HG02973 (cell line): Measurements from ENCODE around the gene RBM42.
"Not testable (repeated sequence)": the region's sequence is repeated elsewhere in the genome, so short reads cannot be mapped to it uniquely, and the experiment has no call there.

Experiments
- ATAC-seq: cut with Tn5 transposase; IDR thresholded peaks from one replicate; pipeline ENCODE4 v1.9.1; 2021; ENCODE audit warnings: moderate library complexity; ENCODE audit not compliant: unreplicated experiment

Gene RBM42

GRCh38 chr19:35628565-35629331 lies at the start of gene RBM42:
RBM42 (plus strand) TSS chr19:35629036; CDS start chr19:35629154, 118 bp downstream.
- peak; percentile 92 for ATAC-seq

GRCh38 chr19:35582760-35583159 lies 46.1 kb upstream of the RBM42 start:
- ATAC-seq: no peak

GRCh38 chr19:35585848-35586247 lies 43.0 kb upstream of the RBM42 start, which contains the start of gene PMIS2:
PMIS2 (plus strand) TSS chr19:35586173; CDS start chr19:35586260, 87 bp downstream.
- no peak for ATAC-seq

- no peak for ATAC-seq
Measured at GRCh38 chr19:35587321-35587720, 41.5 kb upstream of the RBM42 start.

GRCh38 chr19:35590875-35591274 lies 38.0 kb upstream of the RBM42 start:
- no peak for ATAC-seq

- no peak for ATAC-seq
Measured at GRCh38 chr19:35592226-35592625, 36.6 kb upstream of the RBM42 start.

- not testable (repeated sequence) for ATAC-seq
Measured at GRCh38 chr19:35595026-35595425, 33.8 kb upstream of the RBM42 start.

- no peak for ATAC-seq
Measured at GRCh38 chr19:35595928-35596327, 32.9 kb upstream of the RBM42 start.

GRCh38 chr19:35596366-35596999 lies 32.4 kb upstream of the RBM42 start:
- peak; percentile 75 for ATAC-seq

GRCh38 chr19:35601971-35602370 lies 26.9 kb upstream of the RBM42 start:
- ATAC-seq: no peak

GRCh38 chr19:35604436-35604835 lies 24.4 kb upstream of the RBM42 start:
- not testable (repeated sequence) for ATAC-seq

- not testable (repeated sequence) for ATAC-seq
Measured at GRCh38 chr19:35607170-35607569, 21.7 kb upstream of the RBM42 start.

GRCh38 chr19:35607661-35608060 lies 21.2 kb upstream of the RBM42 start:
- ATAC-seq: no peak

GRCh38 chr19:35608251-35608650 lies 20.6 kb upstream of the RBM42 start:
- no peak for ATAC-seq

- no peak for ATAC-seq
Measured at GRCh38 chr19:35609851-35610353, 18.9 kb upstream of the RBM42 start.

GRCh38 chr19:35612224-35612558 lies 16.6 kb upstream of the RBM42 start:
- no peak for ATAC-seq

- ATAC-seq: peak; percentile 65
Measured at GRCh38 chr19:35612559-35613321, 16.1 kb upstream of the RBM42 start, which contains the start of gene HAUS5. HAUS5 (plus strand) TSS chr19:35612735; CDS start chr19:35612795, 60 bp downstream.

GRCh38 chr19:35613574-35613973 lies 15.3 kb upstream of the RBM42 start:
- no peak for ATAC-seq

GRCh38 chr19:35615036-35615435 lies 13.8 kb upstream of the RBM42 start:
- ATAC-seq: no peak

GRCh38 chr19:35618857-35619256 lies 10.0 kb upstream of the RBM42 start:
- ATAC-seq: no peak

GRCh38 chr19:35619290-35619923 lies 9.4 kb upstream of the RBM42 start:
- no peak for ATAC-seq
